WTC11 (cell line): ENCODE data around the gene APOA4. TPM values are rescaled to one million over a fixed set of nuclear protein-coding genes. Genes with fewer than 3 reads are reported as not detected.

Experiments
- ATAC-seq: fragments of 200-7000 bp; cut with Tn5 transposase; 2 replicates; pipeline ENCODE4 v1.10.0; 2021; ENCODE audit warnings: mild to moderate bottlenecking, moderate library complexity
- CTCF ChIA-PET: fragments of 300-600 bp; sonication (Branson Sonifier 250); formaldehyde crosslinking; loops from one replicate; lab custom pipeline; 2021; ENCODE audit warnings: antibody characterized with exemption; lab: Charles Lee
- POLR2A ChIA-PET: fragments of 350-600 bp; sonication (Branson Sonifier 250); formaldehyde crosslinking; loops from one replicate; lab custom pipeline; 2021; ENCODE audit warnings: antibody characterized with exemption; lab: Charles Lee
- DNase-seq: peaks from one replicate; pipeline ENCODE4 v3.0.0; 2021; ENCODE audit warnings: low spot score
- H3K27ac Mint-ChIP-seq: 2 replicates; pipeline ENCODE4 v1.8.0; 2021; ENCODE audit warnings: mixed read lengths
- H3K27me3 Mint-ChIP-seq: 2 replicates; pipeline ENCODE4 v1.8.0; 2021; ENCODE audit warnings: low read depth, mild to moderate bottlenecking, moderate library complexity, mixed read lengths
- H3K36me3 Mint-ChIP-seq: 2 replicates; pipeline ENCODE4 v1.8.0; 2021; ENCODE audit warnings: mixed read lengths
- H3K4me1 Mint-ChIP-seq: 2 replicates; pipeline ENCODE4 v1.8.0; 2022; ENCODE audit warnings: mixed read lengths
- H3K4me3 Mint-ChIP-seq: 2 replicates; pipeline ENCODE4 v1.8.0; 2021; ENCODE audit warnings: mild to moderate bottlenecking, moderate library complexity, mixed read lengths
- H3K9me3 Mint-ChIP-seq: 2 replicates; pipeline ENCODE4 v1.8.0; 2021; ENCODE audit warnings: mixed read lengths
- E2F1 ChIP-seq: sonication (generic); formaldehyde crosslinking; IDR thresholded peaks from 2 replicates; pipeline ENCODE4 v1.8.0; 2022; ENCODE audit warnings: mild to moderate bottlenecking, missing genetic modification reagents
- ELF4 ChIP-seq: sonication (generic); formaldehyde crosslinking; IDR thresholded peaks from 2 replicates; pipeline ENCODE4 v1.8.1; 2022; ENCODE audit warnings: low read depth, mild to moderate bottlenecking, moderate library complexity, missing genetic modification reagents
- ERG ChIP-seq: fragments of 250-450 bp; sonication (Bioruptor Pico); IDR thresholded peaks from 2 replicates; pipeline ENCODE4 v1.8.0; 2021; ENCODE audit warnings: mild to moderate bottlenecking
- ESRRA ChIP-seq: sonication (generic); formaldehyde crosslinking; IDR thresholded peaks from 2 replicates; pipeline ENCODE4 v1.8.1; 2022; ENCODE audit warnings: mild to moderate bottlenecking, missing genetic modification reagents, borderline replicate concordance
- IRF1 ChIP-seq: sonication (generic); formaldehyde crosslinking; IDR thresholded peaks from 2 replicates; pipeline ENCODE4 v1.8.0; 2023; ENCODE audit warnings: missing genetic modification reagents
- IRF2 ChIP-seq: sonication (generic); formaldehyde crosslinking; IDR thresholded peaks from 2 replicates; pipeline ENCODE4 v1.8.0; 2022; ENCODE audit warnings: low read depth, missing genetic modification reagents, borderline replicate concordance
- MXD4 ChIP-seq: fragments of 250-450 bp; sonication (Bioruptor Pico); IDR thresholded peaks from 2 replicates; pipeline ENCODE4 v1.8.0; 2021; ENCODE audit warnings: mild to moderate bottlenecking, moderate library complexity, borderline replicate concordance
- NFE2L1 ChIP-seq: sonication (generic); formaldehyde crosslinking; IDR thresholded peaks from 2 replicates; pipeline ENCODE4 v1.8.1; 2023; ENCODE audit warnings: missing genetic modification reagents
- SOX15 ChIP-seq: fragments of 250-450 bp; sonication (Bioruptor Pico); IDR thresholded peaks from 2 replicates; pipeline ENCODE4 v1.9.0; 2021; ENCODE audit warnings: mild to moderate bottlenecking
- TEAD1 ChIP-seq: sonication (generic); formaldehyde crosslinking; IDR thresholded peaks from 2 replicates; pipeline ENCODE4 v1.8.0; 2022; ENCODE audit warnings: mild to moderate bottlenecking, missing genetic modification reagents
- ZBTB21 ChIP-seq: sonication (generic); formaldehyde crosslinking; IDR thresholded peaks from 2 replicates; pipeline ENCODE4 v1.8.1; 2023; ENCODE audit warnings: mild to moderate bottlenecking, missing genetic modification reagents, borderline replicate concordance
- ZNF121 ChIP-seq: sonication (generic); formaldehyde crosslinking; IDR thresholded peaks from 2 replicates; pipeline ENCODE4 v1.8.0; 2023; ENCODE audit warnings: missing genetic modification reagents
- ZNF232 ChIP-seq: sonication (generic); formaldehyde crosslinking; IDR thresholded peaks from 2 replicates; pipeline ENCODE4 v1.8.0; 2022; ENCODE audit warnings: mild to moderate bottlenecking, missing genetic modification reagents
- total RNA-seq: library from RNA; stranded (reverse); gene quantifications from 3 replicates; pipeline ENCODE4 v1.2.3, GENCODE V29; 2021
- TF ChIP-seq, protein P1 (sequence below): sonication (generic); formaldehyde crosslinking; IDR thresholded peaks from 2 replicates; pipeline ENCODE4 v1.8.1; 2022; ENCODE audit warnings: low read depth, missing genetic modification reagents, borderline replicate concordance
- TF ChIP-seq, protein P2 (sequence below): fragments of 250-450 bp; sonication (Bioruptor Pico); IDR thresholded peaks from 2 replicates; pipeline ENCODE4 v1.9.0; 2021; ENCODE audit warnings: mild to moderate bottlenecking
- TF ChIP-seq, protein P3 (sequence below): sonication (generic); formaldehyde crosslinking; IDR thresholded peaks from 2 replicates; pipeline ENCODE4 v1.8.1; 2022; ENCODE audit warnings: mild to moderate bottlenecking, moderate library complexity, missing genetic modification reagents

APOA4 gene
- total RNA-seq, 1 experiment from 2014 or later, result not detected

- no peak overlapping the region for H3K27ac Mint-ChIP-seq
- H3K4me3 Mint-ChIP-seq, result no peak overlapping the region
- DNase-seq (no peak), ATAC-seq (no peak)
- CTCF ChIA-PET, result interaction anchor here (0.6 to 1.0 kb wide), 4 partner anchors 20 to 558 kb away, joined by 3 to 5 read pairs (median 4); partner anchors contain the start of gene APOA5
- no peaks in the 10 kb centered on the region for H3K4me1 Mint-ChIP-seq
- H3K9me3 Mint-ChIP-seq, result no peaks in the 10 kb centered on the region
- no peaks in the 10 kb centered on the region for H3K36me3 Mint-ChIP-seq
- no peak for TF ChIP-seq IRF2 (CRISPR knock-in tag)
- no peak for TF ChIP-seq ZNF232 (CRISPR knock-in tag)
- TF ChIP-seq ZNF121 (CRISPR knock-in tag), result no peak
- no peak for TF ChIP-seq E2F1 (CRISPR knock-in tag)
- TF ChIP-seq, protein P1, sequence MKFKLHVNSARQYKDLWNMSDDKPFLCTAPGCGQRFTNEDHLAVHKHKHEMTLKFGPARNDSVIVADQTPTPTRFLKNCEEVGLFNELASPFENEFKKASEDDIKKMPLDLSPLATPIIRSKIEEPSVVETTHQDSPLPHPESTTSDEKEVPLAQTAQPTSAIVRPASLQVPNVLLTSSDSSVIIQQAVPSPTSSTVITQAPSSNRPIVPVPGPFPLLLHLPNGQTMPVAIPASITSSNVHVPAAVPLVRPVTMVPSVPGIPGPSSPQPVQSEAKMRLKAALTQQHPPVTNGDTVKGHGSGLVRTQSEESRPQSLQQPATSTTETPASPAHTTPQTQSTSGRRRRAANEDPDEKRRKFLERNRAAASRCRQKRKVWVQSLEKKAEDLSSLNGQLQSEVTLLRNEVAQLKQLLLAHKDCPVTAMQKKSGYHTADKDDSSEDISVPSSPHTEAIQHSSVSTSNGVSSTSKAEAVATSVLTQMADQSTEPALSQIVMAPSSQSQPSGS, result no peak
- no peak for TF ChIP-seq ELF4 (CRISPR knock-in tag)
- no peak for TF ChIP-seq TEAD1
- no peak for TF ChIP-seq SOX15 (CRISPR knock-in tag)
- TF ChIP-seq, protein P2, sequence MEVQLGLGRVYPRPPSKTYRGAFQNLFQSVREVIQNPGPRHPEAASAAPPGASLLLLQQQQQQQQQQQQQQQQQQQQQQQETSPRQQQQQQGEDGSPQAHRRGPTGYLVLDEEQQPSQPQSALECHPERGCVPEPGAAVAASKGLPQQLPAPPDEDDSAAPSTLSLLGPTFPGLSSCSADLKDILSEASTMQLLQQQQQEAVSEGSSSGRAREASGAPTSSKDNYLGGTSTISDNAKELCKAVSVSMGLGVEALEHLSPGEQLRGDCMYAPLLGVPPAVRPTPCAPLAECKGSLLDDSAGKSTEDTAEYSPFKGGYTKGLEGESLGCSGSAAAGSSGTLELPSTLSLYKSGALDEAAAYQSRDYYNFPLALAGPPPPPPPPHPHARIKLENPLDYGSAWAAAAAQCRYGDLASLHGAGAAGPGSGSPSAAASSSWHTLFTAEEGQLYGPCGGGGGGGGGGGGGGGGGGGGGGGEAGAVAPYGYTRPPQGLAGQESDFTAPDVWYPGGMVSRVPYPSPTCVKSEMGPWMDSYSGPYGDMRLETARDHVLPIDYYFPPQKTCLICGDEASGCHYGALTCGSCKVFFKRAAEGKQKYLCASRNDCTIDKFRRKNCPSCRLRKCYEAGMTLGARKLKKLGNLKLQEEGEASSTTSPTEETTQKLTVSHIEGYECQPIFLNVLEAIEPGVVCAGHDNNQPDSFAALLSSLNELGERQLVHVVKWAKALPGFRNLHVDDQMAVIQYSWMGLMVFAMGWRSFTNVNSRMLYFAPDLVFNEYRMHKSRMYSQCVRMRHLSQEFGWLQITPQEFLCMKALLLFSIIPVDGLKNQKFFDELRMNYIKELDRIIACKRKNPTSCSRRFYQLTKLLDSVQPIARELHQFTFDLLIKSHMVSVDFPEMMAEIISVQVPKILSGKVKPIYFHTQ, result no peak
- TF ChIP-seq NFE2L1 (CRISPR knock-in tag), result no peak
- no peak for TF ChIP-seq ZBTB21 (CRISPR knock-in tag)
- TF ChIP-seq, protein P3, sequence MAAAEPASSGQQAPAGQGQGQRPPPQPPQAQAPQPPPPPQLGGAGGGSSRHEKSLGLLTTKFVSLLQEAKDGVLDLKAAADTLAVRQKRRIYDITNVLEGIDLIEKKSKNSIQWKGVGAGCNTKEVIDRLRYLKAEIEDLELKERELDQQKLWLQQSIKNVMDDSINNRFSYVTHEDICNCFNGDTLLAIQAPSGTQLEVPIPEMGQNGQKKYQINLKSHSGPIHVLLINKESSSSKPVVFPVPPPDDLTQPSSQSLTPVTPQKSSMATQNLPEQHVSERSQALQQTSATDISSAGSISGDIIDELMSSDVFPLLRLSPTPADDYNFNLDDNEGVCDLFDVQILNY, result no peak
- TF ChIP-seq ESRRA (CRISPR knock-in tag), result no peak
- no peaks in the 10 kb centered on the region for H3K27me3 Mint-ChIP-seq
- POLR2A ChIA-PET, result no interaction called here
Observed at GRCh38 chr11:116811194-116811593, 11.9 kb downstream of the APOA4 start.

- TF ChIP-seq MXD4 (CRISPR knock-in tag) (no peak), IRF1 (CRISPR knock-in tag) (no peak), ERG (no peak)
- TF ChIP-seq, protein P3, result no peak
- Mint-ChIP-seq H3K4me1 (no peaks in the 10 kb centered on the region), H3K27me3 (no peaks in the 10 kb centered on the region), H3K9me3 (no peaks in the 10 kb centered on the region), H3K4me3 (no peak overlapping the region), H3K27ac (no peak overlapping the region), H3K36me3 (no peaks in the 10 kb centered on the region)
- ChIA-PET POLR2A (no interaction called here), CTCF (no interaction called here)
- no peak for ATAC-seq
- DNase-seq, result no peak
Observed at GRCh38 chr11:116808262-116809175, 14.6 kb downstream of the APOA4 start.
